ENCODE results near the gene MTCL1. TPM values are rescaled to one million over a fixed set of nuclear protein-coding genes. Genes with fewer than 3 reads are reported as not detected.

MTCL1 gene
- total and polyA plus RNA-seq, 9 of the 15 experiments (the other 6 are each of a cell fraction or from before 2014, with no cell fraction given) = 0.21 to 7.4 (median 3.7) TPM

DNA sequence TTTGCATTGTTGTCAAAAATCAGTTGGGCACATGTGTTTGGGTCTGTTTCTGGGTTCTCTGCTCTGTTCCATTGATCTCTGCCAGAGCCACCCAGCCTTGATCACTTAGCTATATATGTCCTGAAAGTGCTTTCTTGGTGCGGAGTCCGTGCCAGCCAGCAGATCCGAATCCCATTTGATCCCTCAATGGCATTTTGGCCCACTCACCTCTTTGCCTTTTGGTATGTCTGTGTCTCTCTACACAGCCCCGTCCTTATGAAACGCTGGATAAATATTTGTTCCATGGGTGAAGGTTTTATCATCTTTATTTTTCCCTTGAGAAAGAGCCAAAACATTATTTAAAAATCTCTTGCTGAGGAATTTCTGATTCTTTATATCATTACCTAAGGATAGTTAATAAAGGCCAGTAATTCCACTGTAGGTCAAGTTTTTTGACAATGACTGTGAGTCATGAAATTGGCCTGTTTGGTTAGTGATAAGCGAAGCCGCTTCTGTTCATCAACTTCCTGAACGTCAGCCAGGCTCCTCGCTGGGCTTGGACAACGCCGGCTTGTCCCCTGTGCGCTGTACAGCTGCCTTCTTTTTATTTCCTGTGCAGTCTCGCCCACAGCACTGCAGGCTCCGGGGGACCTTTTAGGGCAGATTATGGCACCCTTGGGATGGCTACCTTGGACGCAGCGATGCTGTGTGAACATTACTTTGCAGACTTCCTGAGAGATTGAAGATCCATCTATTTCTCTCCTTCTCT lies 24.9 kb downstream of the MTCL1 start (continued):
- TF ChIP-seq, protein P1, sequence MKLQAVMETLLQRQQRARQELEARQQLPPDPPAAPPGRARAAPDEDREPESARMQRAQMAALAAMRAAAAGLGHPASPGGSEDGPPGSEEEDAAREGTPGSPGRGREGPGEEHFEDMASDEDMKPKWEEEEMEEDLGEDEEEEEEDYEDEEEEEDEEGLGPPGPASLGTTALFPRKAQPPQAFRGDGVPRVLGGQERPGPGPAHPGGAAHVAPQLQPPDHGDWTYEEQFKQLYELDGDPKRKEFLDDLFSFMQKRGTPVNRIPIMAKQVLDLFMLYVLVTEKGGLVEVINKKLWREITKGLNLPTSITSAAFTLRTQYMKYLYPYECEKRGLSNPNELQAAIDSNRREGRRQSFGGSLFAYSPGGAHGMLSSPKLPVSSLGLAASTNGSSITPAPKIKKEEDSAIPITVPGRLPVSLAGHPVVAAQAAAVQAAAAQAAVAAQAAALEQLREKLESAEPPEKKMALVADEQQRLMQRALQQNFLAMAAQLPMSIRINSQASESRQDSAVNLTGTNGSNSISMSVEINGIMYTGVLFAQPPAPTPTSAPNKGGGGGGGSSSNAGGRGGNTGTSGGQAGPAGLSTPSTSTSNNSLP (IDR thresholded peaks at IDR 0.05; ENCODE audit: borderline replicate concordance, low read depth, low read length) = peak; percentile 97
- no peak for TF ChIP-seq DDX20 (tag; IDR thresholded peaks at IDR 0.05; ENCODE audit: low read depth)
- peak; percentile 79 for TF ChIP-seq NCOR1 (IDR thresholded peaks at IDR 0.05)
- no peak for TF ChIP-seq RFX5 (IDR thresholded peaks at IDR 0.05; ENCODE audit: low read depth, low read length)
- TF ChIP-seq ZBED1 (IDR thresholded peaks at IDR 0.05) = no peak
- no peak for TF ChIP-seq CBFB (CRISPR knock-in tag; IDR thresholded peaks at IDR 0.05)
- no peak for TF ChIP-seq ZNF79 (CRISPR knock-in tag; IDR thresholded peaks at IDR 0.05; ENCODE audit: low read depth)
- no peak for TF ChIP-seq FOXA1 (IDR thresholded peaks at IDR 0.05; ENCODE audit: borderline replicate concordance)
- peak; percentile 28 for TF ChIP-seq HNRNPLL (IDR thresholded peaks at IDR 0.05; ENCODE audit: low read depth, low read length, poor library complexity, severe bottlenecking)
- no peak for TF ChIP-seq MYBL2 (IDR thresholded peaks at IDR 0.05; ENCODE audit: low read depth)
- TF ChIP-seq MYBL2 (CRISPR knock-in tag; IDR thresholded peaks at IDR 0.05; ENCODE audit: borderline replicate concordance) = no peak
- no peak for TF ChIP-seq POLR3A (IDR thresholded peaks at IDR 0.05; ENCODE audit: borderline replicate concordance, extremely low read depth, insufficient read depth, insufficient read length)
- peak; percentile 87 for TF ChIP-seq ETV5 (CRISPR knock-in tag; IDR thresholded peaks at IDR 0.05; ENCODE audit: low read depth)
- no peak for TF ChIP-seq NFXL1 (CRISPR knock-in tag; IDR thresholded peaks at IDR 0.05)
- peak; percentile 97 for TF ChIP-seq DPF2 (IDR thresholded peaks at IDR 0.05)
- TF ChIP-seq DMBX1 (CRISPR knock-in tag; IDR thresholded peaks at IDR 0.05; ENCODE audit: borderline replicate concordance) = peak; percentile 32
- TF ChIP-seq, protein P2, sequence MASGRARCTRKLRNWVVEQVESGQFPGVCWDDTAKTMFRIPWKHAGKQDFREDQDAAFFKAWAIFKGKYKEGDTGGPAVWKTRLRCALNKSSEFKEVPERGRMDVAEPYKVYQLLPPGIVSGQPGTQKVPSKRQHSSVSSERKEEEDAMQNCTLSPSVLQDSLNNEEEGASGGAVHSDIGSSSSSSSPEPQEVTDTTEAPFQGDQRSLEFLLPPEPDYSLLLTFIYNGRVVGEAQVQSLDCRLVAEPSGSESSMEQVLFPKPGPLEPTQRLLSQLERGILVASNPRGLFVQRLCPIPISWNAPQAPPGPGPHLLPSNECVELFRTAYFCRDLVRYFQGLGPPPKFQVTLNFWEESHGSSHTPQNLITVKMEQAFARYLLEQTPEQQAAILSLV (tag; IDR thresholded peaks at IDR 0.05) = no peak
- TF ChIP-seq SPI1 (IDR thresholded peaks at IDR 0.05; ENCODE audit: borderline replicate concordance, low read depth, low read length) = no peak; the same call in 1 of the 2 replicates
- TF ChIP-seq ZNF445 (CRISPR knock-in tag; IDR thresholded peaks at IDR 0.05; ENCODE audit: low read depth) = no peak

All from K562 (cell line).